Neural progenitor cell (in vitro differentiated cells): ENCODE measurements around the gene NAPB.

Experiments used
- CTCF ChIP-seq: fragments of 200-600 bp; sonication (generic); IDR thresholded peaks from 2 replicates; pipeline ENCODE4 v1.5.1; 2017; ENCODE audit warnings: antibody characterized with exemption, mild to moderate bottlenecking
- EZH2 ChIP-seq: fragments of 200-600 bp; sonication (generic); IDR thresholded peaks from 2 replicates; pipeline ENCODE4 v1.6.1; 2017; ENCODE audit warnings: antibody characterized with exemption, mild to moderate bottlenecking, moderate library complexity
- EZH2phosphoT487 ChIP-seq: fragments of 200-600 bp; sonication (generic); IDR thresholded peaks from 2 replicates; pipeline ENCODE4 v1.6.1; 2017; ENCODE audit warnings: antibody characterized with exemption

DNA sequence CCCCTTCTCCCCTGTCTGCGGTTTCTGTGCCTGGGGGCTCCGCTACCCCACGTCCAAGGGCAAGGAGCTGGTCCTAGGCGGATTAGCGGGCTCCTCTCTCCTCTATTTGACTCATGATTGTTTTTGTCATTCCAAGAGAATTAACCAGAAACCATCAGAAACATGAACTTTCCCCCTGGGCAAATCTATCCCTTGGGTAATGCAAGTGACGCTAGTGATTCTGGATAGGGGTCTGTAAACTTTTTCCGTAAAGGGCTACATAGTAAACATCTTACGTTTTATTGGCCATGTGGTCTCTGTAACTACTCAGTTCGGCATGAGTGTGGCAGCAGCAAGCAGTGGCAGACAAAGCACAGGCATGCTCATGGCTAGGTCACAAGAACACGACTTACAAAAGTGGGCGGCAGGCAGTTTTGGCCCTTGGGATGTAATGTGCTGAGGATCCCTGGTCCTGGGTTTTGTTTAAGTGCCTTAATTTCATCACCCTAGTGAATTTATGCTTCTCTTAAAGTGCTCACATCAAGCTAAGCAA, 30.7 kb upstream of the NAPB start:
- TF ChIP-seq CTCF (no peak), EZH2 (no peak), EZH2phosphoT487 (no peak)
